ENCODE data around the gene PLIN4.
A peak's percentile ranks its signal among the peaks of the same experiment; 100 is the strongest.
"Not testable (repeated sequence)": the region's sequence is repeated elsewhere in the genome, so short reads cannot be mapped to it uniquely, and the experiment has no call there.

Gene PLIN4

GRCh38 chr19:4547303-4548237 lies 29.3 kb upstream of the PLIN4 start:
- CTCF ChIA-PET = interaction anchor here (1.1 to 2.3 kb wide), 7 partner anchors 9 to 89 kb away, joined by 4 to 15 read pairs (median 6); partner anchors contain the start of gene SEMA6B
- DNase-seq (ENCODE audit: low read depth, low spot score) = no peak
- H3K4me3 ChIP-seq (ENCODE audit: low read depth, low read length) = no peak overlapping the region
- TF ChIP-seq CTCF (IDR thresholded peaks at IDR 0.05; ENCODE audit: insufficient read depth, low read length, missing control alignments) = peak; percentile 25
- POLR2A ChIA-PET = no interaction called here

DNA sequence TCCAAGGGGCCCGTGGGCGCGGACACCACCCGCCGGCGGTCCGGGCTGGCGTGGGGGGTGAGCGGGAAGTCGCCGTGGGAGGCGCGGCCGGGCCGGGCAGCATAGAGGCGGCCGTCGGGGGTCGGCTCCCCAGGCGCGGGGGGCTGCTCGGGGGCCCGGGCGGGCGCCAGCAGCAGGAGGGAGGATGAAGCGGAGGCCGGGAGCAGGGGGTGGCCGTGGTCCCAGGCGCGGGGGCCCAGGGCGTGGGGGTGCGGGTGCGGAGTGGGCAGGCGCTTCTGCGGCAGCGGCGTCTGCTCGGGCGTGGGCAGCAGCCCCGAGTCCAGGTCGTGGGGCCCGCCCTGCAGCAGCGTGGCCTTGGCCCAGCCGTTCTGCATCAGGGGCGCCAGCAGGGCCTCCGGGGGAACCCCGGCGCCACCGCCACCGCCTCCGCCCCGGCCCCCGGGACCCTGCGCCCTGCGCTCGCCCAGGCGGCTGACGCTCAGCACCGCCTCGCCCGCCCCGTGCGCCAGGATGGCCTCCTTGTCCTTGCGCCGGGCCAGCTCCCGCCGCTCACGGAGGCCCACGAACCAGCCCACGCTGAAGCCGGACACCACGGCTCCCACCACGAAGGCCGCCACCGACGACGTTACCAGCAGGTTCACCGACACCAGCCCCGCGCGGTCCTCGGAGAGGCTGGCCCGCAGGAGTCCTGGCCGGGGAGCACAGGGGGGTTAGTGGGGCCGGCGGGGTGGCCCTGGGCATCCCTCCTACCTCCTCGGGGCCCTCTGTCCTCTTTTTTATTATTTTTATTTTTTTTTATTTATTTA lies 25.8 kb upstream of the PLIN4 start:
- CTCF ChIA-PET = interaction anchor here (1.0 to 1.2 kb wide), 2 partner anchors 19 to 92 kb away, joined by 3 to 4 read pairs; no protein-coding TSS in a partner anchor
- no peak overlapping the region for H3K4me3 ChIP-seq (ENCODE audit: low read depth, low read length)
- POLR2A ChIA-PET = no interaction called here
- no peak for DNase-seq (ENCODE audit: low read depth, low spot score)
- no peak for TF ChIP-seq CTCF (IDR thresholded peaks at IDR 0.05; ENCODE audit: insufficient read depth, low read length, missing control alignments)

DNA sequence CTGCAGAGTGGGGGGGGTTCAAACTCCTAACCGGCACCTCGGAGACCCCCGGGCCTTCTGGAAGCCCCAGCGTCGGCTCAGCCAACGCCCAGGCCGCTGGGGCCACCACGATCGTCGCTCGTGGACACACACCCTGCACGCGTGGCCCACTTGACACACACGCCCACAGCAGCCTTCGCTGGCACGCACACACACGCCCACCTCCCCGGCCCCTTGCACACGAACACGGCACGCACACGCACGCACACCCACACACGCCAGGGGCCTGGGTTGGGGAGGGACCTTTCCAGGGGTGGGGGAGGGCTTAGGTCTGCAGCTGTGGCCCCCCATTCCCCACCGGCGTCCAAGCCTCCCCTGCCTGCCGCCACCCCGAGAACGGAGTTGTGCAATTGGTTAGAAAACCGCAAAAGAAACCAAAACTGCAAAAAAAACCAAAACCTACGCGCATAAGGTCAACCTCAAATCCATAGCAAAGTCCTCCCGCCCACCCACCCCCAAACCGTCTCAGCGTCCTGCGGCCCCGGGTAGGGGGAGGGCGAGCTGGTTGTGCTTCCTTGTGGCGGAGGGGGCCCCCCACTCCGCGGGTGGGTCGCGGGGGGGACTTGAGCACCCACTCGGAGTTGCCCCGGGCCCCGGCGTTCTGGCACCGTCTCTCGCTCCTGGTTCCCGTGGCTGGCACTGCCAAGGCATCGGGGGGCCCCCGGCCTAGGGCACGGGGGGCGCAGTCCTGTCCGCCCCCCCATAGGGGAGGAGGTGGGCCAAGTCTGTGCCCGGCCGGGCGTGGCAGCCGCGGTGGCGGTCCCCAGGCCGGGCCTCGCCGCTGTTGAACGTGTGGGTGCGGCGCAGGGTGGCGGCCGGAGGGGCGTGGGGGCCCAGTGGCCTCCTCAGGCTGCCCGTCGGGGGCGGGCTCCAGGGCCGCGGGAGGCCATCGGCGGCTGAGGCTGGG lies 24.9 kb upstream of the PLIN4 start:
- ChIA-PET POLR2A (no interaction called here), CTCF (no interaction called here)
- no peak overlapping the region for H3K4me3 ChIP-seq (ENCODE audit: low read depth, low read length)
- no peak for TF ChIP-seq CTCF (IDR thresholded peaks at IDR 0.05; ENCODE audit: insufficient read depth, low read length, missing control alignments)
- DNase-seq (ENCODE audit: low read depth, low spot score) = no peak

DNA sequence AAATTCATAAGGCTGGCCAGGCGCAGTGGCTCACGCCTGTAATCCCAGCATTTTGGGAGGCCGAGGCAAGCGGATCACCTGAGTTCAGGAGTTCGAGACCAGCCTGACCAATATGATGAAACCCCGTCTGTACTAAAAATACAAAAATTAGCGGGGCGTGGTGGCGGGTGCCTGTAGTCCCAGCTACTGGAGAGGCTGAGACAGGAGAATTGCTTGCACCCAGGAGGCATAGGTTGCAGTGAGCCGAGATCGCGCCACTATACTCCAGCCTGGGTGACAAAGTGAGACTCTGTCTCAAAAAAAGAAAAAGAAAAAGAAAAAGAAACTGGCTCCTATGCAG lies 23.5 kb upstream of the PLIN4 start:
- POLR2A ChIA-PET; DNase-seq (ENCODE audit: low read depth, low spot score); H3K4me3 ChIP-seq (ENCODE audit: low read depth, low read length): not testable (repeated sequence)
- CTCF ChIA-PET = interaction anchor here (1.3 to 1.6 kb wide), 2 partner anchors 15 to 94 kb away, joined by 3 read pairs; no protein-coding TSS in a partner anchor

- POLR2A ChIA-PET = no interaction called here
- no peak for TF ChIP-seq CTCF (IDR thresholded peaks at IDR 0.05; ENCODE audit: insufficient read depth, low read length, missing control alignments)
- no peak for DNase-seq (ENCODE audit: low read depth, low spot score)
These were observed 23.0 kb upstream of the PLIN4 start for GRCh38 chr19:4541114-4541805.

More at GRCh38 chr19:4541114-4541805, 23.0 kb upstream of the PLIN4 start:
- H3K4me3 ChIP-seq (ENCODE audit: low read depth, low read length) = no peak overlapping the region
- CTCF ChIA-PET = interaction anchor here (1.3 to 1.7 kb wide), 3 partner anchors 15 to 95 kb away, joined by 3 to 10 read pairs (median 3); no protein-coding TSS in a partner anchor

Measured in AG04449 (cell line).